ENCODE data around the gene CLK4. TPM values are rescaled to one million over a fixed set of nuclear protein-coding genes. Genes with fewer than 3 reads are reported as not detected.

CLK4 gene
- total and polyA plus RNA-seq, 3 donors from 2014 or later = 29.3 to 61.7 (median 55.1) TPM

DNA sequence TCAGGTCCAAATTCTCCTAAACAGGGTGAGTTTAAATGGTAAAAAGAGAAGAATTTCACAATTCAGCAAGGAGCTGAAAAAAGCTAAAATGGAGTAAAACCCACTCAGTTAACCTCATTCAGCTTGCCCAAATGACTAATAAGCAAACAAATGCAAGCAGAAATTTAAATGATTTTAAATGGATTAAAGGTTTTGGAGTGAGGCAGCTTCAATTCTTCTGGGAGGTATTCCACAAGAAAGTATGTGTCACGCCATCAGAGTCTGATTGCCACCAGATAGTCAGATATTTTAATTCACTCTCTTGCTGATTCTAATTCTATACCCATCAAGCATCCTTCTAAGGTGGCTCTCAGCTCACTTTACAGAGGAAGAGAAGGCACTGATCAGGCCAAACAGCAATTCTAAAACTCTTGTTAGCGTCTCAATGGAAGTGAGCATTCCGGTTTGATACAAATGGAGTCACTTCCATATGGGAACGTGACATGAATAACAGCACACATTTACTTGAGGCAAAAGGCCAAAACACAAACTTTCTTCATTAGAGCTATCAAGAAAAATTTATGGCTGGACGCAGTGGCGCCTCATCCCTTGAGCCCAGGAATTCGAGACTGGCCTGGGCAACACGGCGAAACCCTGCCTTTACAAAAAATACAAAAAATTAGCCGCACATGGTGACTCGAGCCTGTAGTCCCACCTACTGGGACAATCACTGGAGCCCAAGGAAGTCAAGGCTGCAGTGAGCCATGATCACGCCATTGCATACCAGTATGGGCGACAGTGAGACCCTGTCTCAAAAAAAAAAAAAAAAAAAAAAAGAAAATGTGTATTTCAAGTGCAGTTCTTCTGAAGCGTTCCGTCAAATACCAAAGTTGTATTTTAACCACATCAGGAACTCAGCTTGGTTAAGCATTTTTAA is 2.0 kb downstream of the CLK4 start:
- Histone ChIP-seq H3K27me3 (no peaks in the 10 kb centered on the region), H3K4me3 (peak overlapping the region; percentile 94 to 100), H3K4me1 (peaks cover 13% of the 10 kb centered on the region), H3K9me3 (no peaks in the 10 kb centered on the region), H3K36me3 (ENCODE audit: low read depth, missing control alignments) (no peaks in the 10 kb centered on the region), H3K27ac (no peak overlapping the region)
- WGBS, 2 donors = 16 to 17% methylated on average over 15 of the region's 15 CpGs
- intact Hi-C loops (cut with DNase I; ENCODE audit: low total_unique reads) = no loop called here
- no peak for TF ChIP-seq POLR2A (IDR thresholded peaks at IDR 0.05)
- TF ChIP-seq, protein P1, sequence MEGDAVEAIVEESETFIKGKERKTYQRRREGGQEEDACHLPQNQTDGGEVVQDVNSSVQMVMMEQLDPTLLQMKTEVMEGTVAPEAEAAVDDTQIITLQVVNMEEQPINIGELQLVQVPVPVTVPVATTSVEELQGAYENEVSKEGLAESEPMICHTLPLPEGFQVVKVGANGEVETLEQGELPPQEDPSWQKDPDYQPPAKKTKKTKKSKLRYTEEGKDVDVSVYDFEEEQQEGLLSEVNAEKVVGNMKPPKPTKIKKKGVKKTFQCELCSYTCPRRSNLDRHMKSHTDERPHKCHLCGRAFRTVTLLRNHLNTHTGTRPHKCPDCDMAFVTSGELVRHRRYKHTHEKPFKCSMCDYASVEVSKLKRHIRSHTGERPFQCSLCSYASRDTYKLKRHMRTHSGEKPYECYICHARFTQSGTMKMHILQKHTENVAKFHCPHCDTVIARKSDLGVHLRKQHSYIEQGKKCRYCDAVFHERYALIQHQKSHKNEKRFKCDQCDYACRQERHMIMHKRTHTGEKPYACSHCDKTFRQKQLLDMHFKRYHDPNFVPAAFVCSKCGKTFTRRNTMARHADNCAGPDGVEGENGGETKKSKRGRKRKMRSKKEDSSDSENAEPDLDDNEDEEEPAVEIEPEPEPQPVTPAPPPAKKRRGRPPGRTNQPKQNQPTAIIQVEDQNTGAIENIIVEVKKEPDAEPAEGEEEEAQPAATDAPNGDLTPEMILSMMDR (IDR thresholded peaks at IDR 0.05) = no peak
- DNase-seq = no peak

DNA sequence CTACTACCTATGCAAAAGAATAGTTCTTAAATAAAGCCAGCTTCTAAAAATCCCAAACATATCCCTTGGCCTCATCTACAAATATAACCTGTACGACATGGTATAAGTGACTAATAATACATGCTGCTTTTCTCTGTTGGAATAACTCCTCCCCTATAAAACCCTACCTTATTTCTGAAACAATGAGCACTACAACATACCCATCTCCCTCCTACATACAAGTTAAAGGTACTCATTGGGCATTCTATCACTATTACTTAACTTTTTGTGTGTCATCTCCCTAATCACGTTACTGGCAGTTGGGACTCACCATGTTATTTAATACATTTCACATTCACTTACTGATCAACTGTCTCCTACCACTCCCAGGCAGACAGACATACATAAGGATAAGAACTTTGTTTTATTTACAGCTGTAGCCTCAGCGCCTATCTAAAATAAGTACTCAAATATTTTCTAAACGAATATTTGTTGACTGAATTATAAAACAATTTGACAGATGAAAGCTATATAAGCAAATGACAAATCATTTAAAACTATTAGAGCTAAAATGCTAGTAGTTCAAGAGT is 4.1 kb downstream of the CLK4 start:
- no peak for TF ChIP-seq POLR2A (IDR thresholded peaks at IDR 0.05)
- TF ChIP-seq, protein P1 (IDR thresholded peaks at IDR 0.05) = no peak
- Histone ChIP-seq H3K9me3 (no peaks in the 10 kb centered on the region), H3K36me3 (ENCODE audit: low read depth, missing control alignments) (no peaks in the 10 kb centered on the region)

DNA sequence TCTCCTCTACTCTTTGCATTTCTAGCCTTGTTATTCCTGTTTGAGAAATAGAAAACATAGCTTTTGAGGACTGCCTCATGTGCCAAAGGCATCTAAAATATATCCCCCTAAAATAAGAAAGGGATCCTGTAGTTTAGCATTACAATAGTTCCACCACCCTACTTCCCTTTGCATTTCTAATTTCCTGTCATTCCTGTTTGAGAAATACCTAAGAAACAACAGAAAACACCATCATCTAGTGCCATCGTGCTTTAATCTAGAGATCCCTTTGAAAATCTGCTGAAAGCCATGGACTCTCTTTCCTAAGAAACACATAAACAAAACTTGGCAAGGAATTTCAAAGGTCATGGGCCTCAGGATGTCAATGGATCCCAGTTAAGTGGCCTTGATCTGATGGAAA is 7.5 kb downstream of the CLK4 start:
- WGBS, 2 donors = 55 to 63% methylated on average over 1 of the region's 1 CpG
- Histone ChIP-seq H3K4me3 (no peak overlapping the region), H3K36me3 (ENCODE audit: low read depth, missing control alignments) (no peaks in the 10 kb centered on the region), H3K27me3 (no peaks in the 10 kb centered on the region), H3K4me1 (peaks cover 7% of the 10 kb centered on the region), H3K27ac (no peak overlapping the region), H3K9me3 (no peaks in the 10 kb centered on the region)
- intact Hi-C loops (cut with DNase I; ENCODE audit: low total_unique reads) = no loop called here
- TF ChIP-seq, protein P1 (IDR thresholded peaks at IDR 0.05) = no peak
- no peak for TF ChIP-seq POLR2A (IDR thresholded peaks at IDR 0.05)
- DNase-seq = no peak

More for the DNA sequence above, 4.1 kb downstream of the CLK4 start:
- H3K27me3 ChIP-seq = no peaks in the 10 kb centered on the region
- H3K4me3 ChIP-seq = no peak overlapping the region
- 82 to 87% methylated on average over 4 of the region's 4 CpGs for WGBS, 2 donors
- peaks cover 13% of the 10 kb centered on the region for H3K4me1 ChIP-seq
- no peak overlapping the region for H3K27ac ChIP-seq
- no peak for DNase-seq
- intact Hi-C loops (cut with DNase I; ENCODE audit: low total_unique reads) = no loop called here

DNA sequence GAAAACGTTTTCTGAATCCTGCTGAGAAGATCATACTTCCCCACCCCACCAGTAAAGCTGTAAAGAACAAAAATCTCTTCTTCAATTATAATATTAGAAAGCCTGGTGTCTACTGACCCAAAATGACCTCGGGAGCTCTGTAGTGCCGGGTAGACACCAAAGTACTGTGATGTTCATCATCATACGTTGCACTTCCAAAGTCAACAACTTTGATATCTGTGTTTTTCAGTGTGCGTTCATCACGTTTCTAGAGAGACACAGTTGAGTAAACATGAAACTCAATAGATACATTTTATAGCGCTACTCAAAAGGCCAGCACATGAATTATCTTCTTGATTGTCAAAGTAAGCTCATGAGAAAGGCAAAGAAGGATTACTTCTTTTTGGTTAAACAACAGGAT is 14.6 kb downstream of the CLK4 start:
- intact Hi-C loops (cut with DNase I; ENCODE audit: low total_unique reads) = no loop called here
- TF ChIP-seq, protein P1 (IDR thresholded peaks at IDR 0.05) = no peak
- no peak for TF ChIP-seq POLR2A (IDR thresholded peaks at IDR 0.05)
- Histone ChIP-seq H3K27ac (no peak overlapping the region), H3K4me1 (no peaks in the 10 kb centered on the region), H3K27me3 (no peaks in the 10 kb centered on the region), H3K4me3 (no peak overlapping the region), H3K9me3 (no peaks in the 10 kb centered on the region), H3K36me3 (ENCODE audit: low read depth, missing control alignments) (no peaks in the 10 kb centered on the region)
- 64 to 74% methylated on average over 7 of the region's 7 CpGs for WGBS, 2 donors
- DNase-seq = no peak
